ENCODE data around the gene NAT8L.

The NAT8L gene

GRCh38 chr4:2042204-2042946, 16.8 kb upstream of the NAT8L start:
- Mint-ChIP-seq H3K4me1 (no peaks in the 10 kb centered on the region), H3K9me3 (peaks cover 2% of the 10 kb centered on the region), H3K36me3 (no peaks in the 10 kb centered on the region), H3K27ac (no peak overlapping the region), H3K4me3 (peak overlapping the region; percentile 85), H3K27me3 (peaks cover 8% of the 10 kb centered on the region)
- DNase-seq (ENCODE audit: low spot score in 2 of 2): peak in 1 of 2 donors; percentile 44
- peak; percentile 59 for ATAC-seq (ENCODE audit: low read depth)

GRCh38 chr4:2042947-2043395, 16.2 kb upstream of the NAT8L start:
- peaks cover 2% of the 10 kb centered on the region for H3K9me3 Mint-ChIP-seq
- peaks cover 8% of the 10 kb centered on the region for H3K27me3 Mint-ChIP-seq
- peak overlapping the region; percentile 76 for H3K4me3 Mint-ChIP-seq
- DNase-seq (ENCODE audit: low spot score in 2 of 2): no peak
- no peak overlapping the region for H3K27ac Mint-ChIP-seq
- no peak for ATAC-seq (ENCODE audit: low read depth)
- H3K36me3 Mint-ChIP-seq: no peaks in the 10 kb centered on the region
- no peaks in the 10 kb centered on the region for H3K4me1 Mint-ChIP-seq

- no peaks in the 10 kb centered on the region for H3K4me1 Mint-ChIP-seq
- peak overlapping the region; percentile 61 for H3K4me3 Mint-ChIP-seq
Observed at GRCh38 chr4:2043396-2044118, 15.6 kb upstream of the NAT8L start.

DNA sequence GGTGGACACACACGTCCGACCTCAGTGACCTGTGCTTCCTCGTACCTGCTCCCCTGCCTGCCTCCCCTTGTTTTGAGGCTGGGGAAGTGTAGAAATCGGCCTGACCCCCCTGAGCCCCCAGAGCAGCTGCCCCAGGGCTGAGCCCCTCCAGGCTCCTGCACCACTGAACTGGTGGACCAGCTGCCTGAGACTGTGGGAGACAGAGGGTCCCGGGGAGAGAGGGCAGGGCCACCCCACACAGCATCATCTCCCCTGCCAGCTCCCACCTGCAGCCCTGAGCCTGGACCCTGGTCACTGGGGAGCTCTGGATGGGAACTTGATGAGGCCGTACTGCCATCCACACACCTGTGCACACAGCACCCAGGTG, 15.0 kb upstream of the NAT8L start:
- Mint-ChIP-seq H3K9me3 (peaks cover 2% of the 10 kb centered on the region), H3K27ac (no peak overlapping the region), H3K4me3 (peak overlapping the region; percentile 61)

More at GRCh38 chr4:2043396-2044118, 15.6 kb upstream of the NAT8L start:
- DNase-seq (ENCODE audit: low spot score in 2 of 2): no peak
- H3K36me3 Mint-ChIP-seq: no peaks in the 10 kb centered on the region
- peaks cover 2% of the 10 kb centered on the region for H3K9me3 Mint-ChIP-seq
- H3K27ac Mint-ChIP-seq: no peak overlapping the region
- peaks cover 10% of the 10 kb centered on the region for H3K27me3 Mint-ChIP-seq
- no peak for ATAC-seq (ENCODE audit: low read depth)

DNA sequence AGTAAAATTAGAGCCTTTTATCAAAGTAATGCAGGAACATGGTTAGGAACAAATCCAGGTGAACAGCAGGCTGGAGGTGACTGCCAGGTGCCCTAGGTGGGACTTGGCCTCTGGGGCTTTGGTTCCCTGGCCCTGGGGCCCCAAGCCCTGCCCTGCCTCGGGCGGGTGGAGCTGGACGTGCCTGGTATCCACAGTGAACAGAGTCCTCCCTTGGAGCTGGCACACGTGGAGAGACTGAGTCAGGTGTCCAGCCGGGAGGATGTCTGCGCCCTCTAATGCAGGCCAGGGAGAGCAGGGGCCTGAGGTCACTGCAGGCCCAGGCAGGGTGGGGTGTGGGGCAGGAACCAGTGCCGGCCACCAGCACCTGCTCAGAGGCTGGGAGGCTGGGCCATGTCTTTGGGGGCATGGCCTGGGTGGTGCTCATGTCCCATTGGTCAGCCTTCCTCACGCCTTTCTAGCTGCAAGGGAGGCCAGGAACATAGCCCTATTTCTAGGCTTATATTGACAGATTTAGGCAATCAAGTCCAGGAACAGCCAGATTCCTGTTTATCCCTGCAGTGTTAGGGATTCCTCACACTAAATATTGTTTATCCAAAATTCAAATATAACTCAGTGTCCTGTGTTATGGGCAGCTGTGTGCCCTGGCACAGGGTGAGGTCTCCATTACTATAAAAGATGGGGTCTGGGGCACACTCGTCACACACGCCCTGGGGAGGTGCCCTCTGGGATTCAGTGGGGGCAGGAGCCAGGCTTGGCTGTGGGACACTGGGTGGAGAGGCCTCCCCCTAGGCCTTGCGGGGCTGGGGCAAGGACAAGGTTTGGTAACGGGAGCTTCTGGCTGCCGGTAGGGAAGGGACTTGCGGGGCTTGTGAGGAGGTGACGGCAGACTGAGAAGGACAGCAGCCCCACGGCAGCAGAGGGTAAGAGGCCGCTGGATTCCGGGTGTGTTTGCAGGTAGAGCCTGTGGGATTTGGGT, 14.3 kb upstream of the NAT8L start:
- no peak for ATAC-seq (ENCODE audit: low read depth)
- Mint-ChIP-seq H3K27me3 (peaks cover 9% of the 10 kb centered on the region), H3K36me3 (no peaks in the 10 kb centered on the region), H3K9me3 (peaks cover 2% of the 10 kb centered on the region), H3K4me3 (no peak overlapping the region), H3K4me1 (no peaks in the 10 kb centered on the region), H3K27ac (no peak overlapping the region)
- no peak for DNase-seq (ENCODE audit: low spot score in 2 of 2)

More for the DNA sequence above, 15.0 kb upstream of the NAT8L start:
- Mint-ChIP-seq H3K4me1 (no peaks in the 10 kb centered on the region), H3K27me3 (peaks cover 10% of the 10 kb centered on the region), H3K36me3 (no peaks in the 10 kb centered on the region)
- ATAC-seq (ENCODE audit: low read depth) (no peak), DNase-seq (ENCODE audit: low spot score in 2 of 2) (no peak)

DNA sequence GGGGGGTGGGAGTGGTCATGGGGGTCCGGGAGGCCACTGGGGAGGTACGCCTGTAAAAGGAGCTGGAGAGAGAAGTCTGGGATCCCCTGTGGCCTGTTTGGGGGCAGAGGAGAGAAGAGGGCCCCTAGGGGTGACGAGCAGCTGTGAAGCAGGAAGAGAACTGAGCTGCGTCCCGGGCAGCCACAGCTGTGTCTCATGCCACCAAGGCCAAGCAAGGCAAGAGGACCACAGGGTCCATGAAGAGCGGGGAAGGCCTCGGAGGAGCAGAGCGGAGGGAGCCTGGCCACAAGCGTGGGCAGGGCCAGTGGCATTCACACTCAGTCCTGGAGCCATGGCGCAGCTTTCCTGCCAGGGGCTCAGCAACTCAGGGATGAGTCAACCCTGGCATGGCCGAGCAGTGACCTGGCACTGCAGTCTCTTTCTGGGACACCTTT, 13.6 kb upstream of the NAT8L start:
- Mint-ChIP-seq H3K9me3 (peaks cover 2% of the 10 kb centered on the region), H3K4me3 (no peak overlapping the region), H3K27me3 (peaks cover 6% of the 10 kb centered on the region), H3K4me1 (no peaks in the 10 kb centered on the region), H3K27ac (no peak overlapping the region), H3K36me3 (no peaks in the 10 kb centered on the region)
- ATAC-seq (ENCODE audit: low read depth): no peak
- no peak for DNase-seq (ENCODE audit: low spot score in 2 of 2)

DNA sequence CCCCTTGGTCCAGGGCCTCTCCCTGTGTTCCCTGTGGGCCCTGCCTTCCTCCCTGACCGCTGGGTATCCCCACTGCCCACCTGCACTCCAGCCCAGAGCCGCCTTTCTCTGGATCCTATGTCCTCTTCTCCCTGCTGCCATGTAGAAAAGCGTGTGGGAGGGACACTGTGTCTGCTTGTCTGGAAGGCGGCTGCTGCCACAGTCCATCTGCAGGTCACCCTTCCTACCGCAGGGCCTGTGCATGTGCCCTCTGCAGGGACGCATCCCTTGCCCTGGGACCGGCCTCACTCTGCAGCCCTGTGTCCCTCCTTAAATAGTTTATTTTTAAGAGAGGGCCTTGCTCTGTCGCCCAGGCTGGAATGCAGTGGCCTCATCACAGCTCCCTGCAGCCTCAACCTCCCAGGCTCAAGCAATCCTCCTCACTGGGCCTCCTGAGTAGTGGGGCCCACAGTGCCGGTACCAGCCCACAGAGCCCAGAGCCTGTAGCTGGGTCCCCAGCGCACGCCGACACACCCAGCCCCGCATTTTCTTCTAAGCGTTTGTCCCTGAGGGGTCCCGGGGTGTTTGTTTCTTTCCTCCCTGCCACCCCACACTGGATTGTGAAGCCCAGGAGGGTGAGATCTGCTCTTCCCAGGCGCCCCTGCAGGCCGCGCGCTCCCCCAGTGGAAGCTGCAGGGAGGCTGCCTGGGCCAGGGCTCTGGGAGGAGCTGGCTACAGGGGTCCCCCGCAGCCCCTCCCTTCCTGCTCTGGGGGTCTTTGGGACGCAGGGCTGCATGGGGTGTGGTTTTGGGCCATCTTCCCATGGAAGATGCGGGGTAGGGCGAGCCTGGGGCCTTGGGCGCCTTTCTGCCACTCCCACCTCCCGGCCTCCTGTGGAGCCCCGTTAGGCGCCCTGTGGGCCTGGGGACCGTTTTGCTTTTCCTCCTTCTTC, 12.8 kb upstream of the NAT8L start:
- no peak overlapping the region for H3K27ac Mint-ChIP-seq
- DNase-seq (ENCODE audit: low spot score in 2 of 2) (no peak), ATAC-seq (ENCODE audit: low read depth) (no peak)
- no peaks in the 10 kb centered on the region for H3K36me3 Mint-ChIP-seq
- H3K9me3 Mint-ChIP-seq: peaks cover 2% of the 10 kb centered on the region
- no peak overlapping the region for H3K4me3 Mint-ChIP-seq
- H3K4me1 Mint-ChIP-seq: no peaks in the 10 kb centered on the region
- H3K27me3 Mint-ChIP-seq: peaks cover 6% of the 10 kb centered on the region

- Mint-ChIP-seq H3K4me1 (no peaks in the 10 kb centered on the region), H3K36me3 (no peaks in the 10 kb centered on the region), H3K27ac (no peak overlapping the region), H3K4me3 (no peak overlapping the region), H3K27me3 (peaks cover 6% of the 10 kb centered on the region), H3K9me3 (peaks cover 2% of the 10 kb centered on the region)
- DNase-seq (ENCODE audit: low spot score in 2 of 2) (no peak), ATAC-seq (ENCODE audit: low read depth) (no peak)
Observed at GRCh38 chr4:2047031-2047660, 12.0 kb upstream of the NAT8L start.

- no peak for DNase-seq (ENCODE audit: low spot score in 2 of 2)
- no peaks in the 10 kb centered on the region for H3K36me3 Mint-ChIP-seq
- H3K27me3 Mint-ChIP-seq: peaks cover 4% of the 10 kb centered on the region
- H3K9me3 Mint-ChIP-seq: peaks cover 2% of the 10 kb centered on the region
- H3K4me1 Mint-ChIP-seq: no peaks in the 10 kb centered on the region
- no peak overlapping the region for H3K4me3 Mint-ChIP-seq
- H3K27ac Mint-ChIP-seq: no peak overlapping the region
- no peak for ATAC-seq (ENCODE audit: low read depth)
Observed at GRCh38 chr4:2047781-2048581, 11.1 kb upstream of the NAT8L start.

DNA sequence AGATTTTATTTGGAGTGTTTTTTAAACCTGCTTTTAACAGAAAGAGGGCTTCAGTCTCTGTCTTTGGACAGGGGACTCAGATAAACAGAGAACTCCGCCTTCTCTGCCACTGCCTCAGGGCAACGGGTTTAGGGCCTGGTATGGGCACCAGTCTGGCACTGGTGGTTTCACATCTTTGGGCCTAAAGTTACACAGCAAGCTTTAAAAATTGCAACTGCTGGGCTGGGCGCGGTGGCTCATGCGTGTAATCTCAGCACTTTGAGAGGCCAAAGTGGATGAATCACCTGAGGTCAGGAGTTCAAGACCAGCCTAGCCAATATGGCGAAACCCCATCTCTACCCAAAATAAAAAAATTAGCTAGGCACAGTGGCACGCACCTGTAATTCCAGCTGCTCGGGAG, 10.3 kb upstream of the NAT8L start:
- ATAC-seq (ENCODE audit: low read depth) (no peak), DNase-seq (ENCODE audit: low spot score in 2 of 2) (no peak)
- no peaks in the 10 kb centered on the region for H3K4me1 Mint-ChIP-seq
- H3K27me3 Mint-ChIP-seq: peaks cover 4% of the 10 kb centered on the region
- no peak overlapping the region for H3K4me3 Mint-ChIP-seq
- H3K9me3 Mint-ChIP-seq: peaks cover 2% of the 10 kb centered on the region
- no peaks in the 10 kb centered on the region for H3K36me3 Mint-ChIP-seq
- no peak overlapping the region for H3K27ac Mint-ChIP-seq

DNA sequence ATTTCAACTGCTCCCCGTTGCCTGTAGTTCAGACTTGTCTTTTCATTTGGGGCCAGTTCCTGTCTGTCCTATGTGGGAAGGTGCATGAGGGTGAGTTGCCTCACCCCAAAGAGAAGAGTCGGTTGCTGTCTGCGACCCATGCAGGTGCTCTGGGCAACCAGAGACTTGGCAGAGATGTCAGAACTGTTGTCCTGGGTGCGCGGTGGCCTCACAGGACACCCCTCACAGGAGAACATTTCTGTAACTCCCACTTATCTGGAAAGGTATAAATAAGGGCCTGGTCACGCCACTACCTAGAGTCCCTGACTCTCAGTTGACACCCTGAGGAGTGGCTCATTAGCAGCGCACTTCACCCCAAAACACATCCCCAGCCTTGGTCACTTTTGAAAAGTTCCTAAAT, 9.7 kb upstream of the NAT8L start:
- H3K9me3 Mint-ChIP-seq: peaks cover 2% of the 10 kb centered on the region
- H3K36me3 Mint-ChIP-seq: no peaks in the 10 kb centered on the region
- no peak overlapping the region for H3K27ac Mint-ChIP-seq
- no peaks in the 10 kb centered on the region for H3K4me1 Mint-ChIP-seq
- H3K4me3 Mint-ChIP-seq: no peak overlapping the region
- DNase-seq (ENCODE audit: low spot score in 2 of 2) (no peak), ATAC-seq (ENCODE audit: low read depth) (no peak)
- peaks cover 8% of the 10 kb centered on the region for H3K27me3 Mint-ChIP-seq

GRCh38 chr4:2049811-2050210, 9.3 kb upstream of the NAT8L start:
- H3K27me3 Mint-ChIP-seq: peaks cover 8% of the 10 kb centered on the region
- no peak overlapping the region for H3K27ac Mint-ChIP-seq
- H3K9me3 Mint-ChIP-seq: peaks cover 2% of the 10 kb centered on the region
- DNase-seq (ENCODE audit: low spot score in 2 of 2): no peak
- H3K36me3 Mint-ChIP-seq: no peaks in the 10 kb centered on the region
- no peak overlapping the region for H3K4me3 Mint-ChIP-seq
- ATAC-seq (ENCODE audit: low read depth): no peak
- H3K4me1 Mint-ChIP-seq: no peaks in the 10 kb centered on the region

Data from memory B cell (primary cell).